HTERT RPE-1 (cell line): ENCODE data around the gene RAP1GAP2.
"Not testable (repeated sequence)": the region's sequence is repeated elsewhere in the genome, so short reads cannot be mapped to it uniquely, and the experiment has no call there.

Experiments
- in situ Hi-C: fragments of 300-500 bp; cut with MboI; formaldehyde crosslinking; loops from 4 replicates; pipeline ENCODE4 v1.14.3; 2020; ENCODE audit warnings: low sequenced_read_pairs

RAP1GAP2 gene

GRCh38 chr17:2990396-2990795 lies 194.2 kb downstream of the RAP1GAP2 start:
- in situ Hi-C loops, result no loop called here

GRCh38 chr17:2991396-2992180 lies 195.3 kb downstream of the RAP1GAP2 start:
- in situ Hi-C loops, result not testable (repeated sequence)

- in situ Hi-C loops, result no loop called here
Observed at GRCh38 chr17:2994441-2994840, 198.2 kb downstream of the RAP1GAP2 start.

- in situ Hi-C loops, result no loop called here
Observed at GRCh38 chr17:2995377-2995776, 199.1 kb downstream of the RAP1GAP2 start.

- in situ Hi-C loops, result no loop called here
Observed at GRCh38 chr17:2995886-2996809, 199.9 kb downstream of the RAP1GAP2 start.

GRCh38 chr17:2996810-2997670 lies 200.8 kb downstream of the RAP1GAP2 start:
- in situ Hi-C loops, result no loop called here

- in situ Hi-C loops, result not testable (repeated sequence)
Observed at GRCh38 chr17:2998469-2998901, 202.2 kb downstream of the RAP1GAP2 start.

- in situ Hi-C loops, result no loop called here
Observed at GRCh38 chr17:3002538-3003295, 206.5 kb downstream of the RAP1GAP2 start.

- in situ Hi-C loops, result no loop called here
Observed at GRCh38 chr17:3003296-3004149, 207.3 kb downstream of the RAP1GAP2 start.

- in situ Hi-C loops, result no loop called here
Observed at GRCh38 chr17:3004150-3004801, 208.0 kb downstream of the RAP1GAP2 start.

GRCh38 chr17:3004925-3005324 lies 208.7 kb downstream of the RAP1GAP2 start:
- in situ Hi-C loops, result no loop called here

GRCh38 chr17:3005696-3006095 lies 209.5 kb downstream of the RAP1GAP2 start:
- in situ Hi-C loops, result no loop called here

- in situ Hi-C loops, result no loop called here
Observed at GRCh38 chr17:3006801-3007200, 210.6 kb downstream of the RAP1GAP2 start.

- in situ Hi-C loops, result no loop called here
Observed at GRCh38 chr17:3007651-3008121, 211.4 kb downstream of the RAP1GAP2 start.

- in situ Hi-C loops, result no loop called here
Observed at GRCh38 chr17:3008336-3009288, 212.4 kb downstream of the RAP1GAP2 start.

GRCh38 chr17:3009411-3009920 lies 213.2 kb downstream of the RAP1GAP2 start:
- in situ Hi-C loops, result no loop called here

GRCh38 chr17:3011891-3012290 lies 215.7 kb downstream of the RAP1GAP2 start:
- in situ Hi-C loops, result no loop called here
